Subcutaneous abdominal adipose tissue (tissue), 5 donors: ENCODE measurements around the gene NEK9.

Experiments used
- H3K27ac ChIP-seq: one replicate; pipeline ENCODE4 v1.7.0; 2013; ENCODE audit warnings: low read depth, mild to moderate bottlenecking, inconsistent platforms, low read length, moderate library complexity
- H3K27me3 ChIP-seq, 5 donors: one replicate each; pipeline ENCODE4 v1.7.0; 2013; ENCODE audit warnings: low read length in 5 of 5, inconsistent platforms in 1 of 5; ENCODE audit not compliant: control insufficient read depth in 5 of 5, insufficient read depth in 4 of 5
- H3K36me3 ChIP-seq, 5 donors: one replicate each; pipeline ENCODE4 v1.7.0; 2013; ENCODE audit warnings: low read length in 5 of 5; ENCODE audit not compliant: control insufficient read depth in 5 of 5, insufficient read depth in 5 of 5
- H3K4me1 ChIP-seq, 5 donors: one replicate each; pipeline ENCODE4 v1.7.0; 2013; ENCODE audit warnings: low read length in 5 of 5, mild to moderate bottlenecking in 3 of 5, moderate library complexity in 1 of 5; ENCODE audit not compliant: control insufficient read depth in 5 of 5, insufficient read depth in 5 of 5
- H3K4me3 ChIP-seq, 5 donors: one replicate each; pipeline ENCODE4 v1.7.0; 2013; ENCODE audit warnings: low read length in 5 of 5, low read depth in 1 of 5
- H3K9ac ChIP-seq, 5 donors: one replicate each; pipeline ENCODE4 v1.7.0; 2013; ENCODE audit warnings: low read length in 5 of 5, mild to moderate bottlenecking in 4 of 5, moderate library complexity in 3 of 5
- H3K9me3 ChIP-seq, 5 donors: one replicate each; pipeline ENCODE4 v1.7.0; 2013; ENCODE audit warnings: low read length in 5 of 5; ENCODE audit not compliant: control insufficient read depth in 5 of 5
- donor health status: healthy.
- donor health status: healthy.
- donor health status: healthy.
- donor health status: healthy.
- donor health status: healthy.

NEK9 gene

DNA sequence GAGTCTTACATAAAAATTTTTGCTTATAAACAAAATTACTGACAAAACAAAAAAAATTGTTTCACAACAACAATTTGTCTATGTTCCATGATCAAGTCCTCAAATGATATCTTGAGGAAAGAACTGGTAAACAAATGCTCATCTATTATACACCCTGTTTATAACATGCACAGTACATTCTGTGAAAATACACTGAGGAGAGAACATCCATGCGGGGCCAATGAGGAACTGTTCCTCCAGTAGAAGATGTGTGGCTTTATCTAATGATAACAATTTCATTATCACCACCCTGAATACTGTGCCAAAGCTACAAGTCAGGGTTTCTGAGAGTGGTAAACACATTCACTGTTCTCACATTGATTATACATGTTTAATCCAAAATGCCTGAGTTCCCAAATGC lies 86.3 kb downstream of the NEK9 start:
- Histone ChIP-seq H3K4me1 (peaks cover 0 to 15% (median 10%) of the 10 kb centered on the region in 5 donors), H3K4me3 (no peak overlapping the region), H3K27ac (no peak overlapping the region), H3K36me3 (peaks cover 2 to 19% (median 11%) of the 10 kb centered on the region in 5 donors), H3K9ac (no peak overlapping the region), H3K9me3 (no peaks in the 10 kb centered on the region), H3K27me3 (no peaks in the 10 kb centered on the region)

DNA sequence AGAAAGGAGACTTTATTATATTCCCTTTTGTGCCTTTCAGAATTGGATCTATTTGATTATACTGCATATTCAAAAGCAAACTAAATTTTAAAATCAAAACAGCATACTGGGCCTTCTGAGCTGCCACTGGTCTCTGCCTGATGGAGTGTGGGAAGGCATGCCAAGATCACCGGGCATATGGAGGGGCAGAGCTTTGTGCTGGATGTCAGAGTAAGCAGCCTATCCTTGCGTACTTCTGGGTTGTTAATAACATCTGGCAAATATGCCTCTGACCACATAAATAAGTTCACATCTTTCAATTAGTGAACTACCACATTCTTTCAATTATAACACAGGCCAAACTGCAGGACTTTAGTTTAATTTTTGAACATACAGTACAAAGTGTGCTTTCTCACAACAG lies 93.9 kb downstream of the NEK9 start:
- Histone ChIP-seq H3K4me3 (no peak overlapping the region), H3K27me3 (no peaks in the 10 kb centered on the region), H3K4me1 (peaks cover 0 to 6% (median 0%) of the 10 kb centered on the region in 5 donors), H3K36me3 (peaks cover 21 to 55% (median 27%) of the 10 kb centered on the region in 5 donors), H3K9ac (no peak overlapping the region), H3K27ac (no peak overlapping the region), H3K9me3 (no peaks in the 10 kb centered on the region)

DNA sequence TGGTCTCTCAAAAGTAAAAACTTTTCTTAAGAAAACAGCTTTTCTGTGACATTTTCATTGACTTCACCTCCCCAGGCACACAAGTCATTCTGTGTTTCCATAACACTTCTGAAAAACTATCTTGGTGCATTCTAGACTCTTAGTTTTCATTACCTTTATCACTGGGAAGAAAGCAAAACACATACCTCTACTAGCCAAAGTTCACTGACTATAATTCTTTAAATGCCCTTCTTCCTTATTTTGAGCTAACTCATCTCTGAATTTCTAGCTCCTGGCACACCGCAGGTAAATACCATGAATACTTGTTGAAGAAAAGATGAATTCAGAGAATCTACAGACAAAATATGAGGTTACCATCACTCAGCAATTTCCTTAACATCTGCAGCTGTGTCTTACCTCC lies 96.7 kb downstream of the NEK9 start:
- Histone ChIP-seq H3K36me3 (peaks cover 28 to 59% (median 31%) of the 10 kb centered on the region in 5 donors), H3K4me1 (no peaks in the 10 kb centered on the region), H3K4me3 (no peak overlapping the region), H3K9me3 (no peaks in the 10 kb centered on the region), H3K9ac (no peak overlapping the region), H3K27ac (no peak overlapping the region), H3K27me3 (no peaks in the 10 kb centered on the region)
